Measurements from ENCODE around the gene INO80C. TPM values are rescaled to one million over a fixed set of nuclear protein-coding genes. Genes with fewer than 3 reads are reported as not detected.

INO80C gene
- total RNA-seq, 1 experiment from 2014 or later, result 51.1 TPM

DNA sequence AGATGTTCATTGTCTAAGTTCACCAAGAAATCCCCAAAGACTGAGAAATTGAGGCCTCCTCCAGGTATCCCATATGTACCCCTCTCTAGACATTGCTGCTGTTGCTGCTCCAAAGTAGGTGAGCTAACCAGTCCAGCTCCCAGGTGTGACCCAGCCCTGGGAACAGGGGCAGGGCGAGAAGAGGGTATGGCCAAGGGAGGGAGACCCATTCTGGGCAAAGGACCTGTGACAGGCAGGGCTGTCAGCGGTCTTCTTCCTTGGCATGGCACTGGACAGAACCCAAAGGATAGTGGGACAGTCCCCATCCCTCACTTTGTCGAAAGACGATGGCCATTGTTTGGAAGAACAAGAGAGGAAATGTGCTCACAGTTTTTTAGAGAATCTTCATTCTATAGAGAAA lies 7.2 kb upstream of the INO80C start:
- Histone ChIP-seq H3K27ac (ENCODE audit: insufficient read length, low read depth, low read length) (no peak overlapping the region), H2BK120ac (ENCODE audit: low read depth, low read length, poor library complexity, severe bottlenecking) (no peak overlapping the region), H3K9ac (ENCODE audit: extremely low read depth, insufficient read length, low read length) (no peak overlapping the region), H3K4ac (ENCODE audit: low read depth, low read length) (no peak overlapping the region), H3K79me1 (ENCODE audit: insufficient read depth, low read depth, low read length, poor library complexity, severe bottlenecking) (no peaks in the 10 kb centered on the region), H2BK12ac (ENCODE audit: insufficient read length, low read depth, low read length) (no peak overlapping the region), H3K79me2 (ENCODE audit: insufficient read depth, low read length) (no peaks in the 10 kb centered on the region), H2BK5ac (ENCODE audit: insufficient read length, low read length) (no peak overlapping the region), H2BK20ac (ENCODE audit: low read depth, low read length, poor library complexity, severe bottlenecking) (no peak overlapping the region), H2AK5ac (ENCODE audit: insufficient read length, low read length) (no peak overlapping the region), H4K20me1 (ENCODE audit: control insufficient read depth, insufficient read depth, insufficient read length) (no peaks in the 10 kb centered on the region), H2BK15ac (ENCODE audit: low read depth, low read length) (no peak overlapping the region), H3K56ac (ENCODE audit: insufficient read length, low read depth, low read length) (no peak overlapping the region), H3K4me1 (ENCODE audit: insufficient read depth, low read length) (peaks cover 8% of the 10 kb centered on the region; the same call in 1 of the 2 replicates), H3K23ac (ENCODE audit: insufficient read length, low read depth, low read length) (no peak overlapping the region), H2AFZ (ENCODE audit: low read length) (no peak overlapping the region), H3K9me3 (ENCODE audit: control insufficient read depth, low read depth, low read length) (no peaks in the 10 kb centered on the region), H3K4me2 (ENCODE audit: insufficient read depth, insufficient read length, low read length) (no peak overlapping the region), H4K5ac (ENCODE audit: insufficient read length, low read depth, low read length) (no peak overlapping the region), H4K91ac (ENCODE audit: insufficient read length, low read depth, low read length) (no peak overlapping the region), H3T11ph (ENCODE audit: low read length) (no peak overlapping the region), H4K8ac (replicated peaks; ENCODE audit: insufficient read length, low read depth, low read length) (no peak overlapping the region), H3K18ac (ENCODE audit: insufficient read length, low read depth, low read length) (no peak overlapping the region), H3K27me3 (ENCODE audit: insufficient read depth, low read length) (no peaks in the 10 kb centered on the region), H3K14ac (ENCODE audit: insufficient read depth, low read length) (no peak overlapping the region; the same call in 1 of the 2 replicates), H3K23me2 (ENCODE audit: insufficient read length, low read depth, low read length, poor library complexity, severe bottlenecking) (no peaks in the 10 kb centered on the region)
- no peak overlapping the region for H3K4me3 Mint-ChIP-seq
- TF ChIP-seq, protein P1, sequence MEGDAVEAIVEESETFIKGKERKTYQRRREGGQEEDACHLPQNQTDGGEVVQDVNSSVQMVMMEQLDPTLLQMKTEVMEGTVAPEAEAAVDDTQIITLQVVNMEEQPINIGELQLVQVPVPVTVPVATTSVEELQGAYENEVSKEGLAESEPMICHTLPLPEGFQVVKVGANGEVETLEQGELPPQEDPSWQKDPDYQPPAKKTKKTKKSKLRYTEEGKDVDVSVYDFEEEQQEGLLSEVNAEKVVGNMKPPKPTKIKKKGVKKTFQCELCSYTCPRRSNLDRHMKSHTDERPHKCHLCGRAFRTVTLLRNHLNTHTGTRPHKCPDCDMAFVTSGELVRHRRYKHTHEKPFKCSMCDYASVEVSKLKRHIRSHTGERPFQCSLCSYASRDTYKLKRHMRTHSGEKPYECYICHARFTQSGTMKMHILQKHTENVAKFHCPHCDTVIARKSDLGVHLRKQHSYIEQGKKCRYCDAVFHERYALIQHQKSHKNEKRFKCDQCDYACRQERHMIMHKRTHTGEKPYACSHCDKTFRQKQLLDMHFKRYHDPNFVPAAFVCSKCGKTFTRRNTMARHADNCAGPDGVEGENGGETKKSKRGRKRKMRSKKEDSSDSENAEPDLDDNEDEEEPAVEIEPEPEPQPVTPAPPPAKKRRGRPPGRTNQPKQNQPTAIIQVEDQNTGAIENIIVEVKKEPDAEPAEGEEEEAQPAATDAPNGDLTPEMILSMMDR (conservative IDR thresholded peaks at IDR 0.05), result no peak
- H3K27me3 Mint-ChIP-seq (ENCODE audit: low read depth), result peaks cover 2% of the 10 kb centered on the region
- H3K4me1 Mint-ChIP-seq, result peaks cover 13% of the 10 kb centered on the region in 2 experiments
- H3K36me3 Mint-ChIP-seq (ENCODE audit: insufficient read depth in 1 of 3, low read depth in 3 of 3), result no peaks in the 10 kb centered on the region; a peak in 2 of 7 replicates
- DNase-seq, result no peak
- WGBS (ENCODE audit: extremely low coverage, insufficient read length, low lambda C conversion rate), result no CpG with 5 or more reads among the region's 4 CpGs
- H3K27ac Mint-ChIP-seq, result no peak overlapping the region
- H3K9me3 Mint-ChIP-seq, result no peaks in the 10 kb centered on the region
